ENCODE data around the gene PADI2.

PADI2 gene

DNA sequence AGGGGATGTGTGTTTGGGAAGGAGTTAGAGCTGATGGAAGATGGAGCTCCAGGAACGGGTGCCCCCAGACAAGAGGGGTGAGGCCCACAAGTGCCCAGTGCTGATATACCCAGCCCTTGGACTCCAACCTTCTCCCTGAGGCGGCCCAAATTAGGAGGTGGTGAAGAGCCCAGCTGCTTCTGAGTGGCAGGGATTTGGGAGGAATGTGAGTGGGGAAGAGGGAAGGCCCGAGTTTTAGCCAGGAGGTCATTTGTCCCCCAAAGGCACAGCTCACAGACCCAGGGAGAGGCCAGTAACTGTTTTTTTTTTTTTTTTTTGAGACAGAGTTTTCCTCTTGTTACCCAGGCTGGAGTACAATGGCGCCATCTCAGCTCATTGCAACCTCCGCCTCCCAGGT is 1.2 kb upstream of the PADI2 start:
- H2AK5ac ChIP-seq (ENCODE audit: low read length), result no peak overlapping the region
- peaks cover 3% of the 10 kb centered on the region for H3K4me1 ChIP-seq (ENCODE audit: control insufficient read depth, low read depth, low read length)
- H2BK120ac ChIP-seq (ENCODE audit: low read depth, low read length), result no peak overlapping the region
- no peaks in the 10 kb centered on the region for H3K36me3 ChIP-seq (ENCODE audit: control insufficient read depth, insufficient read depth, low read length)
- peaks cover 2% of the 10 kb centered on the region for H3K27me3 ChIP-seq (ENCODE audit: insufficient read depth, low read length, poor library complexity)
- H3K4me2 ChIP-seq (ENCODE audit: low read length), result no peak overlapping the region
- no peak overlapping the region for H3K9ac ChIP-seq (ENCODE audit: low read length)
- H3K27ac ChIP-seq (ENCODE audit: low read depth, low read length), result no peak overlapping the region
- no peak overlapping the region for H4K5ac ChIP-seq (ENCODE audit: low read length)
- H3K79me1 ChIP-seq (ENCODE audit: low read length), result no peaks in the 10 kb centered on the region
- no peak overlapping the region for H4K8ac ChIP-seq (ENCODE audit: low read depth, low read length)
- no peak overlapping the region for H3K23ac ChIP-seq (ENCODE audit: low read length)
- H3K56ac ChIP-seq (ENCODE audit: low read length), result no peak overlapping the region
- no peak overlapping the region for H2BK15ac ChIP-seq (replicated peaks; ENCODE audit: low read depth)
- H3K79me2 ChIP-seq (ENCODE audit: control insufficient read depth, insufficient read depth, low read length), result no peaks in the 10 kb centered on the region
- H3K4me3 ChIP-seq (ENCODE audit: low read length), result no peak overlapping the region
- no peak overlapping the region for H2BK5ac ChIP-seq (ENCODE audit: low read length)
- no peak overlapping the region for H3K4ac ChIP-seq (ENCODE audit: low read depth, low read length)
- WGBS (ENCODE audit: extremely low coverage, insufficient coverage, low lambda C conversion rate), result no CpG with 5 or more reads among the region's 5 CpGs
- H3K18ac ChIP-seq (ENCODE audit: low read length), result no peak overlapping the region
- DNase-seq, result no peak

- Histone ChIP-seq H3K27ac (ENCODE audit: low read depth, low read length) (no peak overlapping the region), H3K4me1 (ENCODE audit: control insufficient read depth, low read depth, low read length) (peaks cover 3% of the 10 kb centered on the region), H4K5ac (ENCODE audit: low read length) (no peak overlapping the region), H3K79me2 (ENCODE audit: control insufficient read depth, insufficient read depth, low read length) (no peaks in the 10 kb centered on the region), H4K8ac (ENCODE audit: low read depth, low read length) (no peak overlapping the region), H2BK5ac (ENCODE audit: low read length) (no peak overlapping the region), H3K4me3 (ENCODE audit: low read length) (peak overlapping the region; percentile 29), H3K4me2 (ENCODE audit: low read length) (peak overlapping the region; percentile 95), H3K56ac (ENCODE audit: low read length) (peak overlapping the region; percentile 70), H3K23ac (ENCODE audit: low read length) (no peak overlapping the region), H3K27me3 (ENCODE audit: insufficient read depth, low read length, poor library complexity) (peaks cover 2% of the 10 kb centered on the region), H3K18ac (ENCODE audit: low read length) (no peak overlapping the region), H3K36me3 (ENCODE audit: control insufficient read depth, insufficient read depth, low read length) (no peaks in the 10 kb centered on the region), H3K9ac (ENCODE audit: low read length) (peak overlapping the region; percentile 60), H3K79me1 (ENCODE audit: low read length) (no peaks in the 10 kb centered on the region), H3K4ac (ENCODE audit: low read depth, low read length) (no peak overlapping the region), H2BK120ac (ENCODE audit: low read depth, low read length) (no peak overlapping the region), H2AK5ac (ENCODE audit: low read length) (no peak overlapping the region), H2BK15ac (replicated peaks; ENCODE audit: low read depth) (no peak overlapping the region)
- no CpG with 5 or more reads among the region's 20 CpGs for WGBS (ENCODE audit: extremely low coverage, insufficient coverage, low lambda C conversion rate)
- DNase-seq, result peak; percentile 63
These were observed 676 bp upstream of the PADI2 start for GRCh38 chr1:17119773-17120480.

DNA sequence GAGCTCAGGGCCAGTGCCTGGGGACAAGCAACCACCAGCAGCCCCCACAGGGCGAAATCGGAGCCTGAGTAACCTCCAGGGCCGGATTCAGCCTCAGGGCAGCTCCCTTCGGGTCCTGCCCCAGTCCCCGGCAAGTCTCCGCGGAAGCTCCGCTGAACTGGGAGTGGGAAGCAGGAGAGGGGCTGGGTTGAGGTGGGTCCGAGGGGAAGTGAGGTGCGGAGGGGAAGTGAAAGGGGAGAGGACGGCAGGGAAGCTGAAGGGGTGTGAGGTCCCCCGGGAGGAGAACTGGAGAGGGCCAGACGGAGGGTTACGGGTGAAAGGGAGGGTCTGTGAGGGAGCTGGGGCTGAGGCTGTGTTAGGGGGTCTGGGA is 560 bp downstream of the PADI2 start:
- Histone ChIP-seq H3K4me3 (ENCODE audit: low read length) (peak overlapping the region; percentile 17), H3K4me2 (ENCODE audit: low read length) (peak overlapping the region; percentile 93), H3K23ac (ENCODE audit: low read length) (peak overlapping the region; percentile 74), H3K79me1 (ENCODE audit: low read length) (no peaks in the 10 kb centered on the region), H3K79me2 (ENCODE audit: control insufficient read depth, insufficient read depth, low read length) (no peaks in the 10 kb centered on the region), H3K27me3 (ENCODE audit: insufficient read depth, low read length, poor library complexity) (peaks cover 2% of the 10 kb centered on the region), H3K27ac (ENCODE audit: low read depth, low read length) (no peak overlapping the region), H2BK5ac (ENCODE audit: low read length) (no peak overlapping the region), H3K56ac (ENCODE audit: low read length) (peak overlapping the region; percentile 73), H3K4me1 (ENCODE audit: control insufficient read depth, low read depth, low read length) (peaks cover 3% of the 10 kb centered on the region), H3K4ac (ENCODE audit: low read depth, low read length) (no peak overlapping the region), H2AK5ac (ENCODE audit: low read length) (no peak overlapping the region), H3K18ac (ENCODE audit: low read length) (no peak overlapping the region), H3K36me3 (ENCODE audit: control insufficient read depth, insufficient read depth, low read length) (no peaks in the 10 kb centered on the region), H3K9ac (ENCODE audit: low read length) (peak overlapping the region; percentile 41), H4K8ac (ENCODE audit: low read depth, low read length) (no peak overlapping the region), H2BK15ac (replicated peaks; ENCODE audit: low read depth) (no peak overlapping the region), H4K5ac (ENCODE audit: low read length) (no peak overlapping the region), H2BK120ac (ENCODE audit: low read depth, low read length) (no peak overlapping the region)
- no peak for DNase-seq
- WGBS (ENCODE audit: extremely low coverage, insufficient coverage, low lambda C conversion rate), result no CpG with 5 or more reads among the region's 14 CpGs

DNA sequence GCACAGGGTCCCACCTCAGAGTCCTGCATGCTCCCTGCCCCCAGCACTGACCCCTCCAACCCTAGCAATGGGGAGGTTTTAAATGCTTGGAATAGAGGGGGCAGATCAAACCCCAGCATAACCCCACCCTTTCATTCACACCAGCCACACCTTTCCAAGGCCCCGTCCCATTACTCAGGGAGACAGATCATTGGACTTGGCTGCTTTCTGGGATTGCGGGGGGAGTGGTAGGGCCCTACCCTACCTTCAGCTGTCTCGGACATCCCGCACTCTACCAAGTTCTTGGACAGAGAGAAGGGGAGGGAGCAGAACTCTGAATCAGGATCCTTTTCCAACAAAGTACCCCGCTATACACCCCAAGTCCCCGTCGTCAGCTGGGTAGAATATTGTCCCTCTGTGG is 983 bp downstream of the PADI2 start:
- H4K5ac ChIP-seq (ENCODE audit: low read length), result no peak overlapping the region

GRCh38 chr1:17117451-17118265 is 1.6 kb downstream of the PADI2 start:
- H3K4me1 ChIP-seq (ENCODE audit: control insufficient read depth, low read depth, low read length), result peaks cover 3% of the 10 kb centered on the region
- H3K36me3 ChIP-seq (ENCODE audit: control insufficient read depth, insufficient read depth, low read length), result no peaks in the 10 kb centered on the region
- H2AK5ac ChIP-seq (ENCODE audit: low read length), result no peak overlapping the region
- H3K4me2 ChIP-seq (ENCODE audit: low read length), result no peak overlapping the region
- no peak overlapping the region for H3K27ac ChIP-seq (ENCODE audit: low read depth, low read length)
- DNase-seq, result no peak
- H4K5ac ChIP-seq (ENCODE audit: low read length), result no peak overlapping the region
- no peak overlapping the region for H2BK5ac ChIP-seq (ENCODE audit: low read length)
- no peak overlapping the region for H3K9ac ChIP-seq (ENCODE audit: low read length)
- peaks cover 2% of the 10 kb centered on the region for H3K27me3 ChIP-seq (ENCODE audit: insufficient read depth, low read length, poor library complexity)
- H2BK15ac ChIP-seq (replicated peaks; ENCODE audit: low read depth), result no peak overlapping the region
- no peak overlapping the region for H3K4me3 ChIP-seq (ENCODE audit: low read length)
- H3K23ac ChIP-seq (ENCODE audit: low read length), result no peak overlapping the region
- no peak overlapping the region for H3K4ac ChIP-seq (ENCODE audit: low read depth, low read length)
- H3K79me2 ChIP-seq (ENCODE audit: control insufficient read depth, insufficient read depth, low read length), result no peaks in the 10 kb centered on the region
- H3K56ac ChIP-seq (ENCODE audit: low read length), result no peak overlapping the region
- no CpG with 5 or more reads among the region's 16 CpGs for WGBS (ENCODE audit: extremely low coverage, insufficient coverage, low lambda C conversion rate)
- H4K8ac ChIP-seq (ENCODE audit: low read depth, low read length), result no peak overlapping the region
- H2BK120ac ChIP-seq (ENCODE audit: low read depth, low read length), result no peak overlapping the region
- no peak overlapping the region for H3K18ac ChIP-seq (ENCODE audit: low read length)
- no peaks in the 10 kb centered on the region for H3K79me1 ChIP-seq (ENCODE audit: low read length)

More for the DNA sequence above, 983 bp downstream of the PADI2 start:
- Histone ChIP-seq H3K23ac (ENCODE audit: low read length) (no peak overlapping the region), H2BK15ac (replicated peaks; ENCODE audit: low read depth) (no peak overlapping the region), H3K56ac (ENCODE audit: low read length) (no peak overlapping the region), H3K4me2 (ENCODE audit: low read length) (no peak overlapping the region), H3K4me3 (ENCODE audit: low read length) (no peak overlapping the region), H2AK5ac (ENCODE audit: low read length) (no peak overlapping the region), H2BK120ac (ENCODE audit: low read depth, low read length) (no peak overlapping the region), H3K27me3 (ENCODE audit: insufficient read depth, low read length, poor library complexity) (peaks cover 2% of the 10 kb centered on the region), H2BK5ac (ENCODE audit: low read length) (no peak overlapping the region), H3K9ac (ENCODE audit: low read length) (no peak overlapping the region), H3K79me2 (ENCODE audit: control insufficient read depth, insufficient read depth, low read length) (no peaks in the 10 kb centered on the region), H3K18ac (ENCODE audit: low read length) (no peak overlapping the region), H3K4me1 (ENCODE audit: control insufficient read depth, low read depth, low read length) (peaks cover 3% of the 10 kb centered on the region), H3K27ac (ENCODE audit: low read depth, low read length) (no peak overlapping the region), H4K8ac (ENCODE audit: low read depth, low read length) (no peak overlapping the region), H3K36me3 (ENCODE audit: control insufficient read depth, insufficient read depth, low read length) (no peaks in the 10 kb centered on the region), H3K79me1 (ENCODE audit: low read length) (no peaks in the 10 kb centered on the region), H3K4ac (ENCODE audit: low read depth, low read length) (no peak overlapping the region)
- WGBS (ENCODE audit: extremely low coverage, insufficient coverage, low lambda C conversion rate), result no CpG with 5 or more reads among the region's 7 CpGs
- no peak for DNase-seq

All from mesendoderm (in vitro differentiated cells).